AG04449 (cell line): ENCODE measurements around the gene CACNA2D3.

Source experiments
- CTCF ChIA-PET: fragments of 350-600 bp; formaldehyde crosslinking; extraction: SDS; loops from one replicate; lab custom pipeline; 2021; ENCODE audit warnings: antibody characterized with exemption; lab: Yijun Ruan, JAX
- POLR2A ChIA-PET: fragments of 400-600, 350-600 bp; formaldehyde crosslinking; extraction: SDS; loops from one replicate; lab custom pipeline; 2020; ENCODE audit warnings: antibody characterized with exemption, inconsistent platforms; lab: Yijun Ruan, JAX
- DNase-seq: peaks from one replicate; pipeline ENCODE4 v3.0.0-alpha.2; 2010; ENCODE audit warnings: low read depth, low spot score
- H3K4me3 ChIP-seq: 2 replicates; pipeline ENCODE4 v1.5.1; 2011; ENCODE audit warnings: low read depth, mild to moderate bottlenecking, control low read depth, low read length
- TF ChIP-seq, protein P1 (sequence below): IDR thresholded peaks from one replicate; pipeline ENCODE4 v1.5.1; 2011; ENCODE audit warnings: mild to moderate bottlenecking, moderate library complexity, low read length, control low read depth, inconsistent platforms; ENCODE audit not compliant: insufficient read depth; ENCODE audit errors: missing control alignments

The CACNA2D3 gene

DNA sequence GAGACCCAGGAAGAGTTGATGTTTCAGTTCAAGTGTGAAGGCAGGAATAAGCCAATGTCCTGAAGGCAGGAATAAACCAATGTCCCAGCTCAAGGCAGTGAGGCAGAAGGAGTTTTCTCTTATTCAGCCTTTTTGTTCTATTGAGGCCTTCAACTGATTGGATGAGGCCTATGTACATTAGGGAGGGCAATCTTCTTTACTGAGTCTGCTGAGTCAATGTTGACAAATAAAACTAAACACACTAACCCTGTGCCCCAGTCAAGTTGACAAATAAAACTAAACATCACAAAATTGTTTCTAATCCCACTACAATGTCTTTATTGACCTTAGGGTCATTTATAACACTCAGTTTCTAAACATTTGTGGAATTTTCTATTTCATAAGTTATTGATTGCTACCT is 100.0 kb downstream of the CACNA2D3 start:
- TF ChIP-seq, protein P1, sequence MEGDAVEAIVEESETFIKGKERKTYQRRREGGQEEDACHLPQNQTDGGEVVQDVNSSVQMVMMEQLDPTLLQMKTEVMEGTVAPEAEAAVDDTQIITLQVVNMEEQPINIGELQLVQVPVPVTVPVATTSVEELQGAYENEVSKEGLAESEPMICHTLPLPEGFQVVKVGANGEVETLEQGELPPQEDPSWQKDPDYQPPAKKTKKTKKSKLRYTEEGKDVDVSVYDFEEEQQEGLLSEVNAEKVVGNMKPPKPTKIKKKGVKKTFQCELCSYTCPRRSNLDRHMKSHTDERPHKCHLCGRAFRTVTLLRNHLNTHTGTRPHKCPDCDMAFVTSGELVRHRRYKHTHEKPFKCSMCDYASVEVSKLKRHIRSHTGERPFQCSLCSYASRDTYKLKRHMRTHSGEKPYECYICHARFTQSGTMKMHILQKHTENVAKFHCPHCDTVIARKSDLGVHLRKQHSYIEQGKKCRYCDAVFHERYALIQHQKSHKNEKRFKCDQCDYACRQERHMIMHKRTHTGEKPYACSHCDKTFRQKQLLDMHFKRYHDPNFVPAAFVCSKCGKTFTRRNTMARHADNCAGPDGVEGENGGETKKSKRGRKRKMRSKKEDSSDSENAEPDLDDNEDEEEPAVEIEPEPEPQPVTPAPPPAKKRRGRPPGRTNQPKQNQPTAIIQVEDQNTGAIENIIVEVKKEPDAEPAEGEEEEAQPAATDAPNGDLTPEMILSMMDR = no peak
- ChIA-PET POLR2A (no interaction called here), CTCF (no interaction called here)
- no peak overlapping the region for H3K4me3 ChIP-seq
- DNase-seq = no peak

DNA sequence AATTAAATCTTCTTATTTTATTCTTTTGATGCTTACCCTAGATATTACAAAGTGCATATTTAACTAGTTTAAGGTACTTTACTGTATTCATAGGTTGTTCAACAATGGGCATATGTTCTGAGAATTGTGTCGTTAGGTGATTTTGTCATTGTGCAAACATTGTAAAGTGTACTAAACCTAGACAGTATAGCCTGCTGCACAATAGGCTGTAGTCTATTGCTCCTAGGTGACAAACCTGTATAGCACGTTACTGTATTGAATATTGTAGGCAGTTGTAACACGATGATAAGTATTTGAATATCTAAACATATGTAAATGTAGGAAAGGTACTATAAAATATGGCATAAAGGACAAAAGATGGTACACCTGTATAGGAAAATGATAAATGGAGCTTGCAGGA is 100.7 kb downstream of the CACNA2D3 start:
- ChIA-PET POLR2A (no interaction called here), CTCF (no interaction called here)
- no peak overlapping the region for H3K4me3 ChIP-seq
- no peak for DNase-seq
- TF ChIP-seq, protein P1 = no peak

DNA sequence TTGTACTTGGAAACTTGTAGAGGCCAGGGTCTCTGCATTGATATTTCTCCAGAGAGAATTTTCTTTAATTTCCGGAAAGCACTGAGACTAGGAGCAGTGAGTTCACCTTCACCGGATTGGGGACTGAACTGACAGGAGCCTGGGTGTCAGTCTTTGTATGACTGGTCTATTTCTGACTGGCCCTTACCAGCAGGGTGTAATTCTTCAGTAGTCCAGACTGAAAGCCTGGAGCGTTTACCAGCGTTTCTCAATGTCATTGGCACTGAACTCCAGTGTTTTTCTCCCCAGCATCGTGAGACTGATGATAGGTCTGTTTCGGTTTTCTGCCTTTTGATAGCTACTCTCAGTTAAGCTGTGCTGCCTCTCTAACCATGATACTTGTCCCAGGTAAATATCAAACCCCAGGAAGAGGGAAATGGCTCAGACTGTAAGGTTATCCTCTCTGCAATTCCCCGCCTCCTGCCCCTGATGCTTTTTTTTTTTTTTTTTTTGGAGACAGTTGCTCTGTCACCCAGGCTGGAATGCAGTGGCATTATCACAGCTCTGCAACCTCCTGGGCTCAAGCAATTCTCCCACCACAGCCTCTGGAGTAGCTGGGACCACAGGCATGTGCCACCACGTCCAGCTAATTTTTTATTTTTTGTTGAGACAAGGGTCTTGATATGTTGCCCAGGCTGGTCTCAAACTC is 103.6 kb downstream of the CACNA2D3 start:
- DNase-seq = no peak
- POLR2A ChIA-PET = no interaction called here

DNA sequence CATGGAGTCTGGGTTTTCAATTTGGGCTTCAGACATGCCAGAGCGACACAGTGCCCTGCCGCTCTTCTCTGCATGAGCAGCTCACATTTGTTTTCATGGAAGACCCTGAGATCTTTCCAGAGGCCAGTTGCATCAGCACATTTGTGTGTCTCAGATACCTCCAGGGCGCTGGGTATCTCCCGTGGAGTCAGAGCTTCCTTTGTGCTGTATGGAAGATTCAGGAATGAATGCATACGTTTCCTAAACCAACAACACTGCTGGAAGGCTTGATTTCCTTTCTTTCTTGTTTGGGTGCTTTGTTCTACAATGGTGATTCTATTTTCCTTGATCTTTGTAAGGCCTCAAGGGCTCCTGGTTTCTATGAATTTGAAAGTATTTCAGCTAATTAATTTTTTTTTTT is 106.5 kb downstream of the CACNA2D3 start:
- no peak for DNase-seq
- POLR2A ChIA-PET = no interaction called here
- CTCF ChIA-PET = no interaction called here

More for the DNA sequence above, 103.6 kb downstream of the CACNA2D3 start:
- no peak overlapping the region for H3K4me3 ChIP-seq
- TF ChIP-seq, protein P1 = no peak
- CTCF ChIA-PET = no interaction called here

DNA sequence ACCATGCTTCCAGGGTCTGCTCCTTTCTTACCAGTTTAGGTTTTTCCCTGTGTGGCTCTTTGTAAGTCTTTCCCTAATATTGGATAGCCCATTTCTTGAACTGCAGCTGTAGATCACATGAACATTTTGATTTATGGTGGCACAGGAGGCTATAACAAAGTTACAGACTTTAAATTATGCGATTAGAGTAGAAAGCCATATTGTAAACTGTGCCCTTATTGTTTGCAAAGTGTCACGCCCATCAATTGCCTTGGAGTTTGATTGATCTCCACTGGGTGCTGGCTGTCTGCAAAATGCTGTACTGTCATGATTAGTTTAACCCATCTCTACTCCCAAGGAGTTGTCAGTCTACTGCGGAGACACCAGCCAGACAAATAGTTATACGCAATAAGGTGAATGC is 110.3 kb downstream of the CACNA2D3 start:
- no peak overlapping the region for H3K4me3 ChIP-seq
- DNase-seq = no peak
- ChIA-PET CTCF (no interaction called here), POLR2A (no interaction called here)
- TF ChIP-seq, protein P1 = no peak

More for the DNA sequence above, 106.5 kb downstream of the CACNA2D3 start:
- no peak overlapping the region for H3K4me3 ChIP-seq
- TF ChIP-seq, protein P1 = no peak

DNA sequence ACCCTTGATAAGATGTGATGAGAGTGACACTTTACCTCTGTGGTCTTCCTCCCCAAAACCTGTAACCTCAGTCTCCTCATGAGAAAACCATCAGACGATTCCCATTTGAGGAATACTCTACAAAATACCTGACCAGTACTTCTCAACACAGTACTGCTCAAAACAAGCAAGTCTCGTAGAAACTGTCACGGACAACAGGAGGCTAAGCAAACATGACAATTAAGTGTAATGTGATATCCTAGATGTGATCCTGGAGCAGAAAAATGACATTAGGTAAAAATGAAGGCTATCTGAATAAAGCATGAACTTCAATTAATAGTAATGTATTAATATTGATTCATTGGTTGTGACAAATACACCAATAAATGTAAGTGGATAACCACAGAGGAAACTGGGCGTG is 113.6 kb downstream of the CACNA2D3 start:
- no peak for DNase-seq
- POLR2A ChIA-PET = no interaction called here
- no peak overlapping the region for H3K4me3 ChIP-seq
- TF ChIP-seq, protein P1 = no peak
- CTCF ChIA-PET = no interaction called here
